HepG2 (cell line): ENCODE data around the gene CDC37. TPM values are rescaled to one million over a fixed set of nuclear protein-coding genes. Genes with fewer than 3 reads are reported as not detected.

ENCODE experiments used
- ATAC-seq: fragments of 200-7000 bp; cut with Tn5 transposase; 3 replicates; pipeline ENCODE4 v1.9.1; 2020; ENCODE audit warnings: mild to moderate bottlenecking, moderate library complexity
- BruUV-seq: library from RNA; stranded (reverse); fragments of 400-500 nt; replicated peaks from 2 replicates; lab custom pipeline; 2021; lab: Mats Ljungman, UMichigan
- CTCF ChIA-PET: fragments of 300-600 bp; formaldehyde crosslinking; extraction: SDS; loops from one replicate; lab custom pipeline; 2021; ENCODE audit warnings: low total read pairs, inconsistent platforms, low intra/inter-chr PET ratio; lab: Yijun Ruan, JAX
- POLR2A ChIA-PET: fragments of 350-600 bp; sonication (Branson Sonifier 250); formaldehyde crosslinking; loops from one replicate; lab custom pipeline; 2020; ENCODE audit warnings: antibody characterized with exemption, inconsistent platforms; lab: Yijun Ruan, JAX
- DNase-seq: peaks from one replicate; pipeline ENCODE4 v3.0.0-alpha.2; 2015; ENCODE audit warnings: low spot score
- FAIRE-seq: peaks from 3 replicates; lab custom pipeline; 2011; peaks lifted over from hg19 to GRCh38; lab: Jason Lieb, UNC
- H2AFZ ChIP-seq: one replicate; pipeline ENCODE4 v1.6.1; 2011; ENCODE audit warnings: low read length, inconsistent platforms
- H3K27ac ChIP-seq: fragments of 300-600 bp; 3 replicates; pipeline ENCODE4 v1.8.0; 2011; ENCODE audit warnings: mixed run types, mild to moderate bottlenecking, mixed read lengths, low read length, inconsistent platforms; ENCODE audit not compliant: insufficient read depth; ENCODE audit errors: extremely low read length
- H3K27me3 ChIP-seq, 2 experiments: fragments of 200-600 bp in 1 of 2; 2 replicates in 1 of 2; 3 replicates in 1 of 2; pipeline versions ENCODE4 v1.6.0 to v1.8.0; 2011; ENCODE audit warnings: low read length in 2 of 2, mild to moderate bottlenecking in 2 of 2, moderate library complexity in 2 of 2, inconsistent platforms in 1 of 2; ENCODE audit not compliant: insufficient read depth in 2 of 2, control insufficient read depth in 1 of 2
- H3K36me3 ChIP-seq, 2 experiments: fragments of 200-600 bp in 1 of 2; replicated peaks in 1 of 2; 2 replicates in 1 of 2; 3 replicates in 1 of 2; pipeline versions ENCODE4 v1.5.1 to v1.8.0; 2011; ENCODE audit warnings: low read length in 2 of 2, inconsistent platforms in 1 of 2; ENCODE audit not compliant: insufficient read depth in 2 of 2, control insufficient read depth in 1 of 2
- H3K4me1 ChIP-seq: 2 replicates; pipeline ENCODE4 v1.5.1; 2012; ENCODE audit warnings: low read length, inconsistent platforms; ENCODE audit not compliant: insufficient read depth
- H3K4me2 ChIP-seq: 2 replicates; pipeline ENCODE4 v1.6.0; 2011; ENCODE audit warnings: low read depth, low read length, inconsistent platforms
- H3K4me3 ChIP-seq, 3 experiments: fragments of 200-600 bp in 1 of 3; sonication (generic), shearing (Covaris generic) in 1 of 3; replicated peaks in 1 of 3; 2 replicates each; pipeline ENCODE4 v1.5.1; 2011 to 2016; ENCODE audit warnings: low read length in 3 of 3, inconsistent platforms in 2 of 3, low read depth in 2 of 3, mild to moderate bottlenecking in 2 of 3, control low read depth in 1 of 3, mixed read lengths in 1 of 3; ENCODE audit not compliant: insufficient read depth in 1 of 3
- H3K79me2 ChIP-seq: one replicate; pipeline ENCODE4 v1.6.1; 2011; ENCODE audit warnings: low read length, inconsistent platforms; ENCODE audit not compliant: insufficient read depth
- H3K9ac ChIP-seq: 2 replicates; pipeline ENCODE4 v1.6.0; 2011; ENCODE audit warnings: mild to moderate bottlenecking, low read depth, low read length, inconsistent platforms; ENCODE audit not compliant: insufficient read depth
- H3K9me3 ChIP-seq: 2 replicates; pipeline ENCODE4 v1.5.1; 2012; ENCODE audit warnings: mild to moderate bottlenecking, low read length
- H4K20me1 ChIP-seq: 2 replicates; pipeline ENCODE4 v1.6.0; 2011; ENCODE audit warnings: inconsistent platforms, mild to moderate bottlenecking, low read length, moderate library complexity; ENCODE audit not compliant: insufficient read depth
- HINFP ChIP-seq: sonication (generic); formaldehyde crosslinking; IDR thresholded peaks from 2 replicates; pipeline ENCODE4 v1.4.0; 2020; ENCODE audit warnings: low read depth, mild to moderate bottlenecking, missing genetic modification reagents
- SETDB1 ChIP-seq: sonication (generic); formaldehyde crosslinking; IDR thresholded peaks from 2 replicates; pipeline ENCODE4 v1.5.1; 2020; ENCODE audit warnings: missing genetic modification reagents, mild to moderate bottlenecking, borderline replicate concordance
- ZKSCAN1 ChIP-seq: fragments of 150-350 bp; IDR thresholded peaks from 2 replicates; pipeline ENCODE4 v1.6.1; 2014; ENCODE audit warnings: low read length
- ZNF737 ChIP-seq: sonication (generic); formaldehyde crosslinking; IDR thresholded peaks from 2 replicates; pipeline ENCODE4 v1.5.0; 2020; ENCODE audit warnings: missing genetic modification reagents, mild to moderate bottlenecking, borderline replicate concordance
- in situ Hi-C: cut with HindIII; loops from 2 replicates; pipeline ENCODE4 v1.10.0; 2017; ENCODE audit warnings: low pct_unique_long_range_greater_than_20kb; ENCODE audit not compliant: extremely low pct_ligation_motif_present
- intact Hi-C: fragments of 100-400 bp; cut with micrococcal nuclease; formaldehyde crosslinking; loops from one replicate; pipeline ENCODE4 v1.10.0; 2022; ENCODE audit not compliant: unreplicated experiment
- polyA plus RNA-seq, 8 experiments: library from polyadenylated mRNA; depleted of rRNA in 3 of 8; stranded (reverse) in 7 of 8; unstranded in 1 of 8; fragments of >200 nt; fragmentation: Illumina TruSeq in 4 of 8; extraction: Trizol in 4 of 8; gene quantifications; 2 replicates each; pipeline versions ENCODE4 v1.2.1 to v1.2.3, GENCODE V29; 2011 to 2016; ENCODE audit warnings: low read depth in 4 of 8, missing spikeins in 1 of 8, mixed read lengths in 1 of 8; ENCODE audit not compliant: insufficient read depth in 1 of 8
- total RNA-seq, 5 experiments: library from RNA; depleted of rRNA; stranded (reverse); fragments of >200 nt; fragmentation: Illumina TruSeq; extraction: Trizol; gene quantifications; 2 replicates each; pipeline ENCODE4 v1.2.3, GENCODE V29; 2016; ENCODE audit warnings: low read depth in 1 of 5
- TF ChIP-seq, protein P1 (sequence below), 2 experiments: sonication (generic) in 1 of 2; formaldehyde crosslinking in 1 of 2; IDR thresholded peaks; 2 replicates each; pipeline versions ENCODE4 v1.5.1 to v1.6.1; 2011 to 2020; ENCODE audit warnings: borderline replicate concordance in 1 of 2, low read depth in 1 of 2, low read length in 1 of 2, mild to moderate bottlenecking in 1 of 2, missing genetic modification reagents in 1 of 2, moderate library complexity in 1 of 2

CDC37 gene
- total and polyA plus RNA-seq, 2 of the 13 experiments (the other 11 are each of a cell fraction or from before 2014, with no cell fraction given), result 158 to 177 TPM

- no peak for TF ChIP-seq SETDB1 (CRISPR knock-in tag)
- no peak for TF ChIP-seq HINFP (CRISPR knock-in tag)
- TF ChIP-seq, protein P1, sequence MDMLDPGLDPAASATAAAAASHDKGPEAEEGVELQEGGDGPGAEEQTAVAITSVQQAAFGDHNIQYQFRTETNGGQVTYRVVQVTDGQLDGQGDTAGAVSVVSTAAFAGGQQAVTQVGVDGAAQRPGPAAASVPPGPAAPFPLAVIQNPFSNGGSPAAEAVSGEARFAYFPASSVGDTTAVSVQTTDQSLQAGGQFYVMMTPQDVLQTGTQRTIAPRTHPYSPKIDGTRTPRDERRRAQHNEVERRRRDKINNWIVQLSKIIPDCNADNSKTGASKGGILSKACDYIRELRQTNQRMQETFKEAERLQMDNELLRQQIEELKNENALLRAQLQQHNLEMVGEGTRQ (IDR thresholded peaks at IDR 0.05; ENCODE audit: low read depth, low read length), result no peak
- TF ChIP-seq, protein P1 (CRISPR knock-in tag; IDR thresholded peaks at IDR 0.05; ENCODE audit: borderline replicate concordance), result no peak
Measured at GRCh38 chr19:10408511-10409283, 5.4 kb upstream of the CDC37 start (continued).

GRCh38 chr19:10407096-10407495 is 3.8 kb upstream of the CDC37 start:
- Histone ChIP-seq H3K27me3 (peaks cover 4 to 40% of the 10 kb centered on the region in 2 experiments; a peak in 4 of 5 replicates), H2AFZ (no peak overlapping the region), H3K4me1 (peaks cover 3% of the 10 kb centered on the region), H3K27ac (no peak overlapping the region), H3K36me3 (no peaks in the 10 kb centered on the region), H3K79me2 (peaks cover 12% of the 10 kb centered on the region), H3K4me3 (no peak overlapping the region), H4K20me1 (no peaks in the 10 kb centered on the region), H3K4me2 (no peak overlapping the region), H3K9ac (no peak overlapping the region), H3K9me3 (no peaks in the 10 kb centered on the region)
- ATAC-seq (no peak), FAIRE-seq (no peak), DNase-seq (no peak)
- ChIA-PET POLR2A (no interaction called here), CTCF (no interaction called here)
- in situ Hi-C loops (no loop called here), intact Hi-C loops (no loop called here)
- peak; percentile 73 for TF ChIP-seq ZKSCAN1
- no peak for TF ChIP-seq ZNF737 (CRISPR knock-in tag)
- BruUV-seq, result no TSS peak
